Hepatocyte (in vitro differentiated cells): ENCODE measurements around the gene MAMSTR.
"Not testable (repeated sequence)": the region's sequence is repeated elsewhere in the genome, so short reads cannot be mapped to it uniquely, and the experiment has no call there.

Experiments used
- CTCF ChIP-seq: fragments of 200-600 bp; sonication (generic); IDR thresholded peaks from 2 replicates; pipeline ENCODE4 v1.5.1; 2016; ENCODE audit warnings: antibody characterized with exemption, mild to moderate bottlenecking; ENCODE audit not compliant: poor library complexity
- EZH2 ChIP-seq: fragments of 200-600 bp; sonication (generic); IDR thresholded peaks from 2 replicates; pipeline ENCODE4 v1.6.1; 2016; ENCODE audit warnings: antibody characterized with exemption, mild to moderate bottlenecking, borderline replicate concordance

GRCh38 chr19:48768171-48768753, 48.7 kb upstream of the MAMSTR start:
- not testable (repeated sequence) for TF ChIP-seq CTCF, EZH2
